ENCODE measurements around the gene ALDH1B1.

GRCh38 chr9:38367898-38368297, 24.6 kb upstream of the ALDH1B1 start:
- TF ChIP-seq CTCF (IDR thresholded peaks at IDR 0.05; ENCODE audit: low read depth, low read length) = no peak
- TF ChIP-seq POLR2A (IDR thresholded peaks at IDR 0.05; ENCODE audit: extremely low read depth, insufficient read length) = no peak
